Lung (tissue), 12 donors: ENCODE results near the gene UCHL5. TPM values are rescaled to one million over a fixed set of nuclear protein-coding genes. Genes with fewer than 3 reads are reported as not detected.
"Not testable (repeated sequence)": the region's sequence is repeated elsewhere in the genome, so short reads cannot be mapped to it uniquely, and the experiment has no call there.

Source experiments
- ATAC-seq: fragments of 200-7000 bp; cut with Tn5 transposase; one replicate; pipeline ENCODE4 v1.9.1; 2020; ENCODE audit warnings: moderate number of reproducible peaks; ENCODE audit not compliant: insufficient read depth, low FRiP score
- DNase-seq, 3 donors: peaks; one replicate each; pipeline ENCODE4 v3.0.0-alpha.2; 2013 to 2017
- H3K27ac ChIP-seq, 2 donors: one replicate each; pipeline ENCODE4 v1.5.1; 2013; ENCODE audit warnings: mild to moderate bottlenecking in 2 of 2, moderate library complexity in 2 of 2, control low read depth in 1 of 2, inconsistent platforms in 1 of 2, low read depth in 1 of 2, low read length in 1 of 2
- H3K27me3 ChIP-seq, 3 donors: one replicate each; pipeline ENCODE4 v1.5.1; 2013; ENCODE audit warnings: low read length in 2 of 3; ENCODE audit not compliant: control insufficient read depth in 3 of 3, insufficient read depth in 3 of 3
- H3K36me3 ChIP-seq, 4 donors: one replicate each; pipeline ENCODE4 v1.5.1; 2013; ENCODE audit warnings: low read length in 4 of 4, mild to moderate bottlenecking in 1 of 4, moderate library complexity in 1 of 4; ENCODE audit not compliant: control insufficient read depth in 4 of 4, insufficient read depth in 4 of 4
- H3K4me1 ChIP-seq, 5 donors: one replicate each; pipeline ENCODE4 v1.5.1; 2013; ENCODE audit warnings: low read length in 5 of 5, mild to moderate bottlenecking in 2 of 5, moderate library complexity in 1 of 5; ENCODE audit not compliant: control insufficient read depth in 5 of 5, insufficient read depth in 5 of 5
- H3K4me3 ChIP-seq: one replicate; pipeline ENCODE4 v1.5.1; 2013; ENCODE audit warnings: mild to moderate bottlenecking, control low read depth, moderate library complexity
- H3K9ac ChIP-seq, 2 donors: one replicate each; pipeline ENCODE4 v1.5.1; 2013; ENCODE audit warnings: low read length in 2 of 2, control low read depth in 1 of 2; ENCODE audit not compliant: insufficient read depth in 1 of 2
- H3K9me3 ChIP-seq, 4 donors: one replicate each; pipeline ENCODE4 v1.5.1; 2013; ENCODE audit warnings: low read length in 3 of 4, mild to moderate bottlenecking in 1 of 4, moderate library complexity in 1 of 4; ENCODE audit not compliant: control insufficient read depth in 4 of 4, insufficient read depth in 3 of 4
- CTCF ChIP-seq: IDR thresholded peaks from 2 replicates; pipeline ENCODE4 v1.5.1; 2012; ENCODE audit warnings: mild to moderate bottlenecking; ENCODE audit errors: control extremely low read depth, extremely low read depth
- WGBS, 2 donors: extraction: QIAGEN DNeasy Blood & Tissue Kit; methylation state at CpG; one replicate each; pipeline ENCODE4 v1.1.7; 2013; 5-methylcytosine and 5-hydroxymethylcytosine counted together
- polyA plus RNA-seq, 2 donors: library from polyadenylated mRNA; stranded (reverse); fragments of 200-250 nt; gene quantifications; one replicate each; pipeline ENCODE4 v1.2.1, GENCODE V29; 2013
- total RNA-seq, 2 donors: library from RNA; depleted of rRNA in 1 of 2; stranded (reverse); fragments of >200 nt in 1 of 2; gene quantifications; one replicate each; pipeline ENCODE4 v1.2.1, GENCODE V29; 2014 to 2021
- donor health status: control.
- donor health status: control.
- donor health status: Bipolar disorder and iron deficiency.
- donor health status: healthy.
- donor health status: DM: yes; HTN: yes; CAD: no.

The UCHL5 gene
- total and polyA plus RNA-seq, 4 donors, result 13.7 to 48.9 (median 22.9) TPM

GRCh38 chr1:192983349-192983980 lies 75.7 kb downstream of the UCHL5 start:
- ATAC-seq, result no peak
- Histone ChIP-seq H3K4me3 (no peak overlapping the region), H3K27ac (no peak overlapping the region), H3K4me1 (peaks cover 0 to 1% (median 0%) of the 10 kb centered on the region in 5 donors), H3K9ac (no peak overlapping the region), H3K27me3 (no peaks in the 10 kb centered on the region), H3K36me3 (peaks cover 0 to 2% (median 0%) of the 10 kb centered on the region in 4 donors), H3K9me3 (no peaks in the 10 kb centered on the region)
- no peak for DNase-seq
- WGBS, 2 donors, result 84 to 95% methylated on average over 6 of the region's 6 CpGs
- no peak for TF ChIP-seq CTCF

- DNase-seq (no peak), ATAC-seq (no peak)
- Histone ChIP-seq H3K27me3 (no peaks in the 10 kb centered on the region), H3K27ac (no peak overlapping the region), H3K4me3 (no peak overlapping the region), H3K9me3 (no peaks in the 10 kb centered on the region), H3K4me1 (no peaks in the 10 kb centered on the region), H3K9ac (no peak overlapping the region), H3K36me3 (no peaks in the 10 kb centered on the region)
- 78 to 89% methylated on average over 1 of the region's 1 CpG for WGBS, 2 donors
- no peak for TF ChIP-seq CTCF
Measured at GRCh38 chr1:192980856-192981255, 78.3 kb downstream of the UCHL5 start.

- DNase-seq, result peak; percentile 20 to 46 (median 24)
- 92 to 94% methylated on average over 4 of the region's 4 CpGs for WGBS, 2 donors
- not testable (repeated sequence) for H3K27me3 ChIP-seq, H3K4me1 ChIP-seq, ATAC-seq, H3K36me3 ChIP-seq, H3K9me3 ChIP-seq, H3K9ac ChIP-seq, H3K4me3 ChIP-seq, H3K27ac ChIP-seq
Measured at GRCh38 chr1:192980334-192980733, 78.8 kb downstream of the UCHL5 start.

- Histone ChIP-seq H3K27ac (no peak overlapping the region), H3K9ac (no peak overlapping the region), H3K4me1 (no peaks in the 10 kb centered on the region), H3K27me3 (no peaks in the 10 kb centered on the region), H3K9me3 (no peaks in the 10 kb centered on the region), H3K4me3 (no peak overlapping the region), H3K36me3 (no peaks in the 10 kb centered on the region)
- WGBS, 2 donors, result 94 to 99% methylated on average over 13 of the region's 13 CpGs
- no peak for DNase-seq
- no peak for ATAC-seq
- no peak for TF ChIP-seq CTCF
Measured at GRCh38 chr1:192979542-192979941, 79.6 kb downstream of the UCHL5 start.
